HG03558 (cell line): ENCODE results near the gene RPL23.

Experiments
- ATAC-seq: cut with Tn5 transposase; IDR thresholded peaks from one replicate; pipeline ENCODE4 v1.9.1; 2021; ENCODE audit warnings: moderate number of reproducible peaks; ENCODE audit not compliant: unreplicated experiment; ENCODE audit errors: extremely low read depth

Gene RPL23

GRCh38 chr17:38885044-38885727 is 31.7 kb upstream of the RPL23 start:
- no peak for ATAC-seq

DNA sequence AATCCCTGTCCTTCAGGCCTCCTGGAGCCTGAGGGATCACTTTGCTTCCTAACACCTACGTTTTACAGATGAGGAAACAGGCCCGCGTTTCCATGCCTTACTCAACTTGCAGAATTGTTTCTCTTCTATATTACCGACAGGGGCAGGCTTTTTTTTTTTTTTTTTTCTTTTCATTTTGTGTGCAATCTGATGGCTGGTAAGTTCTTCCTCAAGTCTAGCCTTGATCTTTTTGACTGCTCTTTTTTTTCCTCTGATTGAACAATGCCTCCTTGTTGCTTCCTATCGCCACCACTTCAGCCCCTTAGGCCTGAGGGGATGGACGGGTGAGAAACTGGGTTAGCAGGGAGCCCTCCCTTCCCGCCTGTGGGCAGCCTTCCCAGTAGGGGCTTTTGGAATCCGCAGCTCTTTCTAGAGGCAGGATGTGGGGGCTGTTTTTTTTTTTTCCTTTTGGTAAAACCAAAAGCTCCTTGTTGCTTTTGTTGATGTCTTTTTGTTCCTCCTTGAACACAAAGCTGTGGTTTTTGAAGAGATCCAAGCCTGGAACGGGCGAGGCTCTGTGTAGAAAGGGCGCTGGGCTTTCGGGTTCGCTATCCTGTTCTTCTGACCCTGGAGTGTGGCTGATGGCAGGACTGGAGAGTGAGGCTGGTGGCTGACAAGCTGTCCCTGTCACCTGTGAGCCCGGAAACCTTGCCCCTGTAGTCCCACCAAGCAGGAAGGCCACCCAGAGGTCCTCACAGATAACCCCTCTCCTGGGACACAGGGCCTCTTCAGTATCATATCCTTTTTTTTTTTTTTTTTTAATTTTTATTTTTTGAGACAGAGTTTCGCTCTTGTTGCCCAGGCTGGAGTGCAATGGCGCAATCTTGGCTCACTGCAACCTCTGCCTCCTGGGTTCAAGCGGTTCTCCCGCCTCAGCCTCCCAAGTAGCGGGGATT is 30.3 kb upstream of the RPL23 start:
- ATAC-seq, result no peak

- ATAC-seq, result no peak
Observed at GRCh38 chr17:38882870-38883269, 29.3 kb upstream of the RPL23 start.

GRCh38 chr17:38881600-38882191 is 28.2 kb upstream of the RPL23 start:
- no peak for ATAC-seq

- no peak for ATAC-seq
Observed at GRCh38 chr17:38879878-38880665, 26.6 kb upstream of the RPL23 start.

GRCh38 chr17:38877130-38877851 is 23.8 kb upstream of the RPL23 start:
- ATAC-seq, result no peak

DNA sequence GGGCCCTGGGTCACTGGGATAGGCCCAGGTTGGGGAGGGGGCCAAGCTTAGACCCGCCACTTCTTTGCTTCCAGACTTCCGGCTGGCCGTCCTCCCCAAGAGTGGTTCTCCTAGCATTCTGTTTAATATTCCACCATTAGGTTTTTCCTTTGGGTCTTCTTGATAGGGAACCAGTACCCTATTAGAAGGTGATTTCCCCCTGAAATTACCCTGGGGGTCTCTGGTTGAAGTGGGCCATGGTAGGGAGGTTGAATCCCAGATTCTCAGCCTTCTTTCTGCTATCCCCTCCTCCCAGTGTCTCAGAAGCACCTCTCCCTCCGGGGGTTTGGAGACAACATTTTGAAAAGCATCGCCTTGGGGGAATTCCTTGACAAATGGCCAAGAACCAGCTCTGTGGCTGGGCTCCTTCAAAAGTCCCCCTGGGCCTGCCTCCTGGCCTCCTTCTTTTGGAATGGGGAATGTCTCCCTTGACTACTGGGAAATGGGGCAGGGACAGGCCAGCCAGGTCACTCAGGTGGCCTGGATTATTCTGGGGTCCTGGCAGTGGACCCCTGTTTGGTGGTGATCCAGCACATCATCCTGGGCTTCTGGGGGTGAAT is 22.1 kb upstream of the RPL23 start:
- no peak for ATAC-seq

- no peak for ATAC-seq
Observed at GRCh38 chr17:38874505-38875400, 21.2 kb upstream of the RPL23 start.

GRCh38 chr17:38873640-38874380 is 20.3 kb upstream of the RPL23 start:
- ATAC-seq, result no peak

DNA sequence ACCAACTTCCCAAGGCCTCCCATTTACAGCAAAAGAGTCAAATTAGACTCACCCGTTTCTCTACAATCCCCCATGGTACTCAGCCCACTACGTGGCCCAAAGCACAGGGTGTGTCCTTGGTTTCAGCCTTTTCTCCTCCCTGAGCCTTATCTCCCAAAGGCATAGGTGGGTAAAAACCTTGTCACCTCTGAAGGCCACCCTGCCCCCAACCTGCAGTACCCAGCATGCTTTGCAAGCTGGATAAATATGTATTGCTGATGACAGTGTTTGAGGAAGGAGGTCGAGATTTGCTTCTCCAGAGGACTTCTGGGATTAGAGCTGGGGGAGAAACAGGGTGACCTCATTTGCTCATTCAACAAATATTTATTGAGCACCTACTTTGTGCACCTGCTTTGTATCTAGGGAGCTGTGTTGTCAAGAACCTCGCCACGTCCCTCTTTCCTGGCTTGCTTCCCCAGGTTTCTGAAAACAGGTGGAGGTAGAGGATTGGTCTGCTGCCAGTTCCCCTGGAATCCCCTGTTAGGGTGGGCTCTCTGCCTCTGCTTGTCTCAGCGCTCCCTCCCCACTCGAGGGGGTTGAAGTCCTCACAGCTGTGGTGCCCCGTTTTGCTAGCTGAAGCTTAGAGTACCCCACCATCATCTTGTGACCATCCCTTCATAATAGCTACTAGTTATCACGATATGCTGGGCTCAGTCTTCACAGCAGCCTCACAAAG is 19.3 kb upstream of the RPL23 start:
- ATAC-seq, result no peak

DNA sequence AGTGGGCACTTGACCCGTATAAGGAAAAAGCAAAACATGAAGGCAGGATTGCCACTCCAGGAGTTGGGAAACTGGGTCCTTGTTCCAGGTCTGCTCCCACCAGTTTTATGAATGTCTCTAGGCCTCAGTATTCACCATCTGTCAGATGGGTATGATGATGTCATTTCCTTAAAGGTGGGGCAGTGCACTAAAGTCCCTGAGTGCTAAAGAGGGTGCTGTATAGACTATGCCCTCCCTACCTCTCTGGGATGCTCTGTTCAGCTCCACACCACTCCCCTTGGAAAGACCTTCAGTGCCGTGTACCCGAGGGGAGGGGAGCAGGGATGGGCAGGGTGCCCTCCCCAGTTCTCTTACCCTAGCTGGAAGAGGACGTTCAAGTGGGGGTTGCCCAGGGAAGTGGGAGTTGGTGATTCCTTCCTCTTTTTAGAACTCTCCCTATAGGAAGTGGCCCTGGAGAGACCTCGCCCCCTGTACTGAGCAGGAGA is 18.5 kb upstream of the RPL23 start:
- no peak for ATAC-seq

- ATAC-seq, result no peak
Observed at GRCh38 chr17:38871247-38872015, 17.9 kb upstream of the RPL23 start.

DNA sequence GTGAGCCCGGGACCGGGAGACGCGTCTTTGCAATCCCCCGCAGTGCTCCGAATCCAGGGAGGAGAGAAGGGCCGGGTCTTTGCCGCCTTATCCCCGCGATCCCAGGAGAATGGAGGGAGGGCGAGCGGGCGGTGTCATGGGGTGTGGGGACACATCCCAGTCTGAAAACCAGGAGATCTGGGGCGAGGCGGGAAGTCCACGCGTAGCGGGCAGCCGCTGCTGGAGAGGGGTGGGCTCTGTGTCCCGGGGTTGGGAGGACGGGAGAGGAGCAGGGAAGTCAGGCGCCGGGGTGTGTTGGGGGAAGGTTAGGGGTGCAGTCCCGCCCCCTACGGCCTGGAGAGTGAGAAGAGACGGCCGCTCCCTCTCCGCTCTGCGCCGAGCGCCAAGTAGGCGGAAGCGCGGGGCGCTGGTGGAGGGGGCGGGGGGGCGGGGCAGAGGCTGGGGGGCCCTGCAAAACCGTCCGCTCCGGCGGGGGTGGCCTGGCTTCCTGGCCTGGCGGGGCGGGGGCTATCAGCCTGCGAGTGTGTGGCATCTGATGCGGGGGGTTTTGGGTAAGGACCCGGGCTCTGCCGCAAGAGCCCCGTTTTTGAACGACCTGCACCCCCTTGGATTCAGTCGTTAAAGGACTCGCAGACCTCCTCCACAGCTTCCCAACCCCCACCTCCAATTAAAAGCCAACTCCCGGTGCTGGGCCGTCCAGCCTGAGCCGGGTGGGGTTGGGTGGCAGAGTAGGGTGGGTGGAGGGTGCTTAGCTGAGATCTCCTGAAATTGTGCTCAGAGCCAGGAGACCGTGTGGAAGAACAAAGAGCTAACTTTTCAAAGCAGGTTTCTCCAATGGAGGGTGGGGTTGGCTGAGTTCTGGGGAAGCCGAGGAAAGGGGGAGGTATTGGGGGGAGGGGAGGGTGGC is 17.0 kb upstream of the RPL23 start:
- no peak for ATAC-seq

DNA sequence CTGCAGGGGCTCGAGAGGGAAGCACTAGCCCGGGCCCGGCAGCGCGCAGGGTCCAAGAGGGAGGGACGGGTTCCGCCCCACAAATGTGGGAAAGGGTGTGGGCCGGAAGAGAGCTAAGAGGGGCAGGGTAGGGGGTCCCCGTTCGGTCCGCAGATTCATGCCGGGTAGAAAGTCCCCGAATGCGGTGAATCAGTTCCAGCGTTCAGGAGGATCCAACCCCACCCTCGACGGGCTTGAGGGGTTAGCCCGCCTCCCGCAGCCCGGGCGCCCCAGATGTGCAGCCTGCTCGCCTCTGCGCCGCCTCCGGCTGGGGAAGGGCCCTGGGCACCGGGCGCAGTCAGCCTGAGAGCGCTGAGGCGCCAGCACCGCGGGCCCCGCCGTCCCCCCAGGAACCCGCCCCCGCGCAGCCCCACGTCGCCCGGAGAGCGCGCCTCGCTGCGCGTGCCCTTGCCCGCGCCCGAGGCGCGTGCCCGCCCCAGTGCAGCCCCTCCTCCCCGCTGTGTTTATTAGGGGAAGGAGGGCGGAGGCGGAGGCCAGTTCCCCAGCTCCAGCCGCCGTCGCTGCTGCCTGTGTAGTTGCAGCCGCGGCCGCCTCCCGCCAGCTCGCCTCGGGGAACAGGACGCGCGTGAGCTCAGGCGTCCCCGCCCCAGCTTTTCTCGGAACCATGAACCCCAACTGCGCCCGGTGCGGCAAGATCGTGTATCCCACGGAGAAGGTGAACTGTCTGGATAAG is 16.2 kb upstream of the RPL23 start, which contains the start of gene LASP1:
TSS of gene LASP1 (plus strand) at position 533 of the 733 bp plus-strand sequence. CDS start at position 665, 132 bp downstream.
- ATAC-seq, result no peak
